Stimulated activated CD4-positive, alpha-beta T cell treated with anti-CD3 and anti-CD28 coated beads, Interleukin-15, amount 100 ng/mL, for 24 hours (primary cell): ENCODE results near the gene HMBS.
A peak's percentile ranks its signal among the peaks of the same experiment; 100 is the strongest.
"Not testable (repeated sequence)": the region's sequence is repeated elsewhere in the genome, so short reads cannot be mapped to it uniquely, and the experiment has no call there.

Source experiments
- DNase-seq: peaks from one replicate; pipeline ENCODE4 v3.0.0-alpha.2; 2020

HMBS gene

DNA sequence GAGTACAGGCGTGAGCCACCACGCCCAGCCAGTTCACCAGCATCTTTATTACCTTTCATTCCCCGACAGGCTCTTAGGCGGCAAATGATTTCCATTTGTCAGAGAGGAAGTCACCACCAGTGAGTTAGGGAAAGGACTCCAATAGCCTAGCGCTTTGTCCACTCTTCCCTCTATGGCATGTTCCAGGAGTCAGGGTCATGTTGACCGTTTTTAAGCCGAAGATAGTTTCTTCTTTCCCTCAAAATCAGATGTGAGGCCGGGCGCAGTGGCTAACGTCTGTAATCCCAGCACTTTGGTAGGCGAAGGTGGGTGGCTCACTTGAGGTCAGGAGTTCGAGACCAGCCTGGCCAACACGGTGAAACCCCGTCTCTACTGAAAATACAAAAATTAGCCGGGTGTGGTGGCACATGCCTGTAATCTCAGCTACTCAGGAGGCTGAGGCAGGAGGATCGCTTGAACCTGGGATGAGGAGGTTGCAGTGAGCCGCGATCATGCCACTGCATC, 18.5 kb downstream of the HMBS start:
- not testable (repeated sequence) for DNase-seq

DNA sequence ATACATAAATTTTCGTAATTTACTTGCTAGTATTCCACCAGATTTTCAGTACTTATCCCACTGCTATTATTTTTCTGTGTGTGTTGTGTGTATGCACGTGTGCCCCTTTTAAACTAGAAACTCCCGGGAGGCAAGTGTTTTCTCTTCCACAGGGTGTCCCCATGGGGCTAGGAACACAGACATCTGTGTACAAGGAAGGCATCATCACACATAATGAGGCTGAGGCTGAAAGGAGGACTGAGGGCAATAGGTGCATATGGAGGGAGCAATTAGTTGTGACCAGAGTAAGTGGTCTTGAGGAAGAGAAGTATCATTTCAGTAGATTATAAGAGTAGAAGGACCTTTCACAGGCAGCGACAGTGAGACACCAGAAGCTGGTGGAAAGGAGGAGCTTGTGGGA, 19.1 kb downstream of the HMBS start:
- DNase-seq: no peak

DNA sequence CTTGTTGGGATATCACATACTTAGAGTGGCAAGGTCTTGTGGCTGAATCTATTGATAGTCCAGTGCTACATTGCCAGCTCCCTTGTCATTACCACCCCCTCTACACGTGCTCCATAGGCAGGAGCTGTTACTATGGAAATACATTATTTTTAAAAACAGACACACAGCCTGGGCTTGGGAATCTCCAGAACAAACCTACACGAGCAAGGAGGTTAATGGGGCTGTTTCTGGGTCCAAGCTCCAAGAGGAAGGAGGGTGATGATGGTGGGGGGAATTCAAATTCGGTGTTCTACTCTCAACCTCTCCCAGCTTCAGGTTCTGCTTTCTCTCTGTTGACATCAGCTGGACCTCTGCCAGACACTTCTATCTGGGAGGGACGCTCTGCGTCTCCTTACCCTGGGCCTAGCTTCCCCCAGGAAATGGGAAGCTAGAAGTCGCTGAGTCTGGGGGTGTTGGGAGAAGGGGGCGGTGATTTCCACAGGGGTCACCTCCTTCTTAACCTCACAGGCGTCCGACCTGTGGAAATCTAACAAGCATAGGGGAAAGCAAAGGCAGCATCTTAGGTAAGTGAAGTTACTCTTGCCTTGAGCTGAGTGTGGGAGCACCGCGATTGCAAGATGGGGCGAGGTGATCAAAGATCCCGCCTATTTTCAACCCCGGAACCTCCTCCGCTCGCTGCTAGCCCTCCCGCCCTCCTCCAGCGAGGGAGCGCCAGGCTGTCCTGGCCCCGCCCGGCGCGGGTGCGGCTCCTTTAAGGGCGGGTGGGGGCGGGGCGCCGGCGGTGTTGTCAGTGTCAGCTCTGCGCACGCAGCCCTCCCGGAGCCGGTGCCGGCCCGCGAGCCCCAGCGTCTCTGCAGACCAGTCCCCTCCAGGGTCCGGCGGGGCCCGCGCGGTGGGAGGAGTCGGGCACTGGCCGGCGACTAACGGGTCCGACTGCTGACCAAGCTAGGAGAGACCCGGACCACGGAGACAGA, 22.2 kb downstream of the HMBS start, which contains the start of gene C2CD2L:
C2CD2L (plus strand) TSS at position 781 of the 974 bp plus-strand sequence. CDS start 398 bp downstream, outside the sequence.
- peak; percentile 93 for DNase-seq

DNA sequence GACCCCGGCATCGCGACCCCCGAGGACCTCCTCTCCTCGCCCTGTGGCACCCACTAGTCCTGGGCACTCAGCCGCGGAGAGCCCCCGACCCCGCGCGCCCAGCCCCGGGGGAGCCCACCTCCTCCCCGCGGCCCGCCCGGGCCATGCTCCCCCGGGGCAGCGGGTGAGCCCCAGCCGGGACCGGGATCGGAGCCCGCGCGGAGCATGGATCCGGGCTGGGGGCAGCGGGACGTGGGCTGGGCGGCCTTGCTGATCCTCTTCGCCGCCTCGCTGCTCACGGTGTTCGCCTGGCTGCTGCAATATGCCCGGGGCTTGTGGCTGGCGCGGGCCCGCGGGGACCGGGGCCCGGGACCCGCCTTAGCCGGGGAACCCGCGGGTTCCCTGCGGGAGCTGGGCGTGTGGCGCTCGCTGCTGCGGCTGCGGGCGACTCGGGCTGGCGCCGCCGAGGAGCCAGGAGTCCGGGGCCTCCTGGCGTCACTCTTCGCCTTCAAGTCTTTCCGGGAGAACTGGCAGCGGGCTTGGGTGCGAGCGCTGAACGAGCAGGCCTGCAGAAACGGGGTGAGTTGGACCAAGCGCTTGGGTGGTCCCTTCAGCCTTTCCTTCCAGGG, 23.0 kb downstream of the HMBS start:
- DNase-seq: peak; percentile 28

- peak; percentile 57 for DNase-seq
Observed at GRCh38 chr11:119108146-119108856, 23.6 kb downstream of the HMBS start.

DNA sequence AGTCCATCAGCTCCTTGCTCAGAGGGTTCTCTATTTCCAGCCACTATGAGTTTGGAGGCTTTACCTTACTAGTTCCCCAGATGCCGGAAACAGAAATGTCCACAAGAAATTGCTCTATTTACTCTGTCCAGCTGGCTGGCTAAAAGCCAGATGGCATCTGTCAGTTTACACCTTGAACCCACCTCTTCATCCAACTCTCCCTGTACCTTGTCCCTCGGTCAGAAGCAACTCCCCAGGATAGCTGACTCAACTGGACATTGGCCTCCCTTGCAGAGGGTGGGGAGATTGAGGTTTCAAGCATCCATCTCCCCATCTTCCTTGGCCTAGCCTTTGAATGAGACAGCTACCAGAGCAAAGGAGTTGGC, 24.2 kb downstream of the HMBS start:
- no peak for DNase-seq

GRCh38 chr11:119109843-119110242, 25.2 kb downstream of the HMBS start:
- DNase-seq: no peak

GRCh38 chr11:119110439-119110838, 25.8 kb downstream of the HMBS start:
- DNase-seq: no peak

- DNase-seq: no peak
Observed at GRCh38 chr11:119111361-119111925, 26.8 kb downstream of the HMBS start.

- no peak for DNase-seq
Observed at GRCh38 chr11:119112314-119113020, 27.8 kb downstream of the HMBS start.

DNA sequence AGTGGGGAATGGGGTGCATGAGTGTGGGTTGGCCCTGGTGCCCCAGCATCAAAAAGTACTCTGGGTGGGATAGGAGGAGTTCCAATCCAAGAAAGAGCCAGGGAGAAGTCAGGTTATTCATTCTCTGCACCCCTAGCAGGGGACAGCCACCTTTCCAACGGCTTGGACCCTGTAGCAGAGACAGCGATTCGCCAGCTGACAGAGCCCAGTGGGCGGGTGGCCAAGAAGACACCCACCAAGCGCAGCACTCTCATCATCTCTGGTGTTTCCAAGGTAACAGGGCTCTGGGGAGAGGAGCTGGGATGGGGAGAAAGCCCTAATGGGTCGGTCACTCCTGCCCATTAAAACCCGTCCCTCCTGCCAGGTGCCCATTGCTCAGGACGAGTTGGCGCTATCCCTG, 29.0 kb downstream of the HMBS start:
- DNase-seq: no peak

GRCh38 chr11:119114351-119114750, 29.7 kb downstream of the HMBS start:
- DNase-seq: no peak

DNA sequence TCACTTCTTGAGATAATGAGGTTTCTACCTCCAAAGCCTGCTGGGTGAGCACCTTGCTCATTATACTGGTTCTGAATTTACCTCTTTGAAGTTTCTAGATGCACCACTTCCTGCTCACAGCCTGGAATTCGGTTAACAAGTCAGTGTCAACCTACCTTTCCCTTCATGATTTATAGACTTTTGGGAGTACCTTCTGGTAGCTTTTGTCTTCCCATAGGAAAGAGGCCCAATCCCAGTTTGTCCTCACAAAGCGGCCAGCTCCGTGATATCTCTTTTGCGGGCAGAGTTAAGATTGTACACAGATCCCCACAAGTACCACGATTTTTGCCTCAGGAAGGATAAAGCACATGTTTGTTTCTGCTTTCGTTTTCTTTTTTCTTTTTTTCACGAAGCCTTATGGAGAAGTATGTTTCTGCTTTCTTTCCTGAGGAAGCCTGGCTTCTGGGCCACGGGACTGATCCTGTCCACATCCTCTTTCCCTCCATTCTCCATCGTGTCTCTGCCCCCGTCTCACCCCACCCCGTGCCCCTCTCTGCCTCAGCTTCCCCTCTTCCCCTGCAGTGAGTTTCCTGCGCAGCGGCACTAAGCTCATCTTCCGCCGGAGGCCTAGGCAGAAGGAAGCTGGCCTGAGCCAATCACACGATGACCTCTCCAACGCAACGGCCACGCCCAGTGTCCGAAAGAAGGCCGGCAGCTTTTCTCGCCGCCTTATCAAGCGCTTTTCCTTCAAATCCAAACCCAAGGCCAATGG, 31.0 kb downstream of the HMBS start:
- DNase-seq: peak; percentile 47

- DNase-seq: no peak
Observed at GRCh38 chr11:119116235-119116594, 31.5 kb downstream of the HMBS start.

- no peak for DNase-seq
Observed at GRCh38 chr11:119116601-119117000, 31.9 kb downstream of the HMBS start.

- DNase-seq: no peak
Observed at GRCh38 chr11:119117004-119117706, 32.5 kb downstream of the HMBS start.

DNA sequence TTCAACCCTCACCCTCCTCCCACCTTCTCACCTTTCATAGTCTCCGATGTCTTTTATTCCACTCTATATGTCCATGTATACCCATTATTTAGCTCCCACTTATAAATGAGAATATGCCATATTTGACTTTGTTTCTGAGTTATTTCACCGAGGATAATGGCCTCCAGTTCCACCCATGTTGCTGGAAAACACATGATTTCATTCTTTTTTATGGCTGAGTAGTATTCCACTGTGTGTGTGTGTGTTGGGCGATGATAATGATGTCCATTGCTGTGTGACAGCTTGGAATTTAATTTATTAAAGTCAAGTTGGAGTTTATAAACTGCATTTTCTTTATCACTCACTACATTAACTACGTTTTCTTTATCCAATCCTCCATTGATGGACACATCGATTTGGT, 33.5 kb downstream of the HMBS start:
- no peak for DNase-seq

- DNase-seq: no peak
Observed at GRCh38 chr11:119118946-119119345, 34.3 kb downstream of the HMBS start.

GRCh38 chr11:119120639-119121007, 35.9 kb downstream of the HMBS start:
- no peak for DNase-seq

GRCh38 chr11:119121008-119121810, 36.5 kb downstream of the HMBS start, which contains the start of gene HINFP:
Gene HINFP (plus strand): TSS chr11:119121580. CDS start chr11:119126945, 5,365 bp downstream.
- peak; percentile 100 for DNase-seq
